ENCODE results near the gene NELL1. TPM values are rescaled to one million over a fixed set of nuclear protein-coding genes. Genes with fewer than 3 reads are reported as not detected.

Gene NELL1
- total and polyA plus RNA-seq, 2 experiments from 2014 or later, result 1.6 TPM; not detected in 1

GRCh38 chr11:20873054-20873453 lies 203.7 kb downstream of the NELL1 start:
- Histone ChIP-seq H2AFZ (no peak overlapping the region), H3K27ac (ENCODE audit: low read depth) (no peak overlapping the region), H3K79me2 (replicated peaks; ENCODE audit: insufficient read depth) (no peaks in the 10 kb centered on the region), H3K4me2 (no peak overlapping the region), H3K4me3 (no peak overlapping the region), H4K20me1 (replicated peaks; ENCODE audit: insufficient read depth) (no peaks in the 10 kb centered on the region), H3K36me3 (ENCODE audit: insufficient read depth) (no peaks in the 10 kb centered on the region), H3K27me3 (ENCODE audit: insufficient read depth) (no peaks in the 10 kb centered on the region), H3K4me1 (ENCODE audit: insufficient read depth) (peaks cover 6% of the 10 kb centered on the region; the same call in 1 of the 2 replicates), H3K9me2 (ENCODE audit: insufficient read depth) (no peaks in the 10 kb centered on the region), H3F3A (replicated peaks; ENCODE audit: low read depth) (no peaks in the 10 kb centered on the region)
- Mint-ChIP-seq H3K27me3 (ENCODE audit: insufficient read depth, low read depth, poor library complexity) (peaks cover 2% of the 10 kb centered on the region), H3K4me1 (peaks cover 8% of the 10 kb centered on the region), H3K4me3 (no peak overlapping the region), H3K9me3 (no peaks in the 10 kb centered on the region), H3K27ac (no peak overlapping the region), H3K36me3 (ENCODE audit: low read depth) (no peaks in the 10 kb centered on the region)
- no peak for TF ChIP-seq ZNF114 (CRISPR knock-in tag; IDR thresholded peaks at IDR 0.05)
- TF ChIP-seq CTCF (conservative IDR thresholded peaks at IDR 0.05; ENCODE audit: low read depth in 2 of 2), result peak; percentile 79 to 84
- no peak for TF ChIP-seq JUNB (IDR thresholded peaks at IDR 0.05; ENCODE audit: unreplicated experiment)
- no peak for TF ChIP-seq EZH2phosphoT487 (IDR thresholded peaks at IDR 0.05; ENCODE audit: unreplicated experiment)
- TF ChIP-seq ZNF331 (CRISPR knock-in tag; IDR thresholded peaks at IDR 0.05; ENCODE audit: low read depth), result no peak
- TF ChIP-seq NANOG (IDR thresholded peaks at IDR 0.05; ENCODE audit: borderline replicate concordance), result no peak
- no peak for TF ChIP-seq REST (IDR thresholded peaks at IDR 0.05; ENCODE audit: unreplicated experiment)
- peak; percentile 95 for ATAC-seq
- peak; percentile 93 for DNase-seq (ENCODE audit: low spot score)

- Histone ChIP-seq H3K27ac (ENCODE audit: low read depth) (no peak overlapping the region), H3K79me2 (replicated peaks; ENCODE audit: insufficient read depth) (no peaks in the 10 kb centered on the region), H3K4me2 (no peak overlapping the region), H3K27me3 (ENCODE audit: insufficient read depth) (no peaks in the 10 kb centered on the region), H2AFZ (no peak overlapping the region), H3K9me2 (ENCODE audit: insufficient read depth) (no peaks in the 10 kb centered on the region), H3K36me3 (ENCODE audit: insufficient read depth) (no peaks in the 10 kb centered on the region), H3K4me3 (no peak overlapping the region), H4K20me1 (replicated peaks; ENCODE audit: insufficient read depth) (no peaks in the 10 kb centered on the region), H3K4me1 (ENCODE audit: insufficient read depth) (peaks cover 6% of the 10 kb centered on the region; the same call in 1 of the 2 replicates), H3F3A (replicated peaks; ENCODE audit: low read depth) (no peaks in the 10 kb centered on the region)
- H3K27ac Mint-ChIP-seq, result no peak overlapping the region
- no peaks in the 10 kb centered on the region for H3K36me3 Mint-ChIP-seq (ENCODE audit: low read depth)
- no peak for TF ChIP-seq EZH2phosphoT487 (IDR thresholded peaks at IDR 0.05; ENCODE audit: unreplicated experiment)
- TF ChIP-seq CTCF (conservative IDR thresholded peaks at IDR 0.05; ENCODE audit: low read depth in 2 of 2), result peak; percentile 47 to 54
- H3K4me3 Mint-ChIP-seq, result no peak overlapping the region
- peaks cover 2% of the 10 kb centered on the region for H3K27me3 Mint-ChIP-seq (ENCODE audit: insufficient read depth, low read depth, poor library complexity)
- peak; percentile 28 for DNase-seq (ENCODE audit: low spot score)
- no peaks in the 10 kb centered on the region for H3K9me3 Mint-ChIP-seq
- H3K4me1 Mint-ChIP-seq, result peaks cover 8% of the 10 kb centered on the region
- ATAC-seq, result no peak
These were observed 205.0 kb downstream of the NELL1 start for GRCh38 chr11:20874358-20874757.

All from GM23338 (cell line).